Activated T-helper 2 cell treated with anti-CD3 and anti-CD28 coated beads, Interferon-gamma antibody, Interleukin-2, Interleukin-4, amounts not matched to agents 10 μg/mL and 5 μg/mL and 100 μg/mL, durations not matched to agents 14 hours and 24 hours and 36 hours (primary cell): ENCODE data around the gene BPTF. TPM values are rescaled to one million over a fixed set of nuclear protein-coding genes. Genes with fewer than 3 reads are reported as not detected.
"Not testable (repeated sequence)": the region's sequence is repeated elsewhere in the genome, so short reads cannot be mapped to it uniquely, and the experiment has no call there.

Experiments
- DNase-seq: peaks from one replicate; pipeline ENCODE4 v3.0.0; 2021; ENCODE audit warnings: low spot score
- H3K27ac Mint-ChIP-seq: one replicate; pipeline ENCODE4 v1.8.0; 2021; ENCODE audit warnings: mixed read lengths
- H3K27me3 Mint-ChIP-seq: one replicate; pipeline ENCODE4 v1.8.0; 2021; ENCODE audit warnings: low read depth, mixed read lengths
- H3K36me3 Mint-ChIP-seq: one replicate; pipeline ENCODE4 v1.8.0; 2021; ENCODE audit warnings: low read depth, mixed read lengths
- H3K4me1 Mint-ChIP-seq: one replicate; pipeline ENCODE4 v1.8.0; 2021; ENCODE audit warnings: low read depth, mixed read lengths
- H3K4me3 Mint-ChIP-seq: one replicate; pipeline ENCODE4 v1.8.0; 2021; ENCODE audit warnings: low read depth, mild to moderate bottlenecking, moderate library complexity, mixed read lengths
- H3K9me3 Mint-ChIP-seq: one replicate; pipeline ENCODE4 v1.8.0; 2021; ENCODE audit warnings: mixed read lengths
- intact Hi-C: fragments of 100-400 bp; cut with micrococcal nuclease; formaldehyde crosslinking; loops from one replicate; pipeline ENCODE4 v1.15.1; 2023
- total RNA-seq: library from RNA; stranded (reverse); gene quantifications from 2 replicates; pipeline ENCODE4 v1.2.3, GENCODE V29; 2022

The BPTF gene
- total RNA-seq, 1 donor from 2014 or later = 91.2 TPM

DNA sequence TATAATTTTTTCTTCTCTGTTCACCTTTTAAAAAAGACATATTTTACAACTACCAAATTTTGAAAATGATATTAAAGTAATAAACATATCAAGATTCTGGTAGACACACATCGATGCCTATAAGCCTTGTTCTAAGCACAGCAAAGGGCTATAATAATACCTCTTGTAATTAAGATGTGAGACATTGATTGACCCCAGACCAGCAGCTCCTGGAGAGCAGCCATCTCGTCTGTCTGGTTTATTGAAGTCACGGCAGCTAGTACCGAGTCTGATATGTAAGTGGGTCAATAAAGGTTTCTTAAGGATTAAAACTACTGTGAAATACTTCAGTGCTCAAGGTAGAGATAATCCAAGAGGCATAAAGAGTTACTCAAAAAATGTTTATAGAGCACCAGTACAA is 94.9 kb downstream of the BPTF start:
- no peak overlapping the region for H3K4me3 Mint-ChIP-seq

GRCh38 chr17:67922503-67922902 is 97.2 kb downstream of the BPTF start:
- H3K36me3 Mint-ChIP-seq = peaks cover 37% of the 10 kb centered on the region
- no peak overlapping the region for H3K27ac Mint-ChIP-seq
- peaks cover 2% of the 10 kb centered on the region for H3K4me1 Mint-ChIP-seq
- no peak for DNase-seq
- no peaks in the 10 kb centered on the region for H3K9me3 Mint-ChIP-seq
- no peaks in the 10 kb centered on the region for H3K27me3 Mint-ChIP-seq
- intact Hi-C loops = no loop called here
- no peak overlapping the region for H3K4me3 Mint-ChIP-seq

More for the DNA sequence above, 94.9 kb downstream of the BPTF start:
- no peak for DNase-seq
- Mint-ChIP-seq H3K36me3 (peaks cover 37% of the 10 kb centered on the region), H3K27me3 (no peaks in the 10 kb centered on the region), H3K27ac (no peak overlapping the region), H3K9me3 (no peaks in the 10 kb centered on the region), H3K4me1 (no peaks in the 10 kb centered on the region)
- intact Hi-C loops = no loop called here

GRCh38 chr17:67928842-67929241 is 103.5 kb downstream of the BPTF start:
- H3K9me3 Mint-ChIP-seq, intact Hi-C loops, H3K4me3 Mint-ChIP-seq, H3K27ac Mint-ChIP-seq, H3K4me1 Mint-ChIP-seq, H3K27me3 Mint-ChIP-seq, DNase-seq: not testable (repeated sequence)
- H3K36me3 Mint-ChIP-seq = peaks cover 48% of the 10 kb centered on the region

GRCh38 chr17:67931227-67931626 is 105.9 kb downstream of the BPTF start:
- Mint-ChIP-seq H3K27me3 (no peaks in the 10 kb centered on the region), H3K4me1 (no peaks in the 10 kb centered on the region), H3K36me3 (peaks cover 52% of the 10 kb centered on the region), H3K9me3 (no peaks in the 10 kb centered on the region), H3K27ac (no peak overlapping the region), H3K4me3 (no peak overlapping the region)
- DNase-seq = no peak
- intact Hi-C loops = no loop called here

- Mint-ChIP-seq H3K27ac (no peak overlapping the region), H3K9me3 (no peaks in the 10 kb centered on the region), H3K4me3 (no peak overlapping the region), H3K36me3 (peaks cover 76% of the 10 kb centered on the region), H3K4me1 (peaks cover 2% of the 10 kb centered on the region), H3K27me3 (no peaks in the 10 kb centered on the region)
- DNase-seq = no peak
- intact Hi-C loops = no loop called here
These were observed 117.5 kb downstream of the BPTF start for GRCh38 chr17:67942810-67943209.

- no peaks in the 10 kb centered on the region for H3K27me3 Mint-ChIP-seq
- intact Hi-C loops = no loop called here
- peaks cover 73% of the 10 kb centered on the region for H3K36me3 Mint-ChIP-seq
- H3K4me3 Mint-ChIP-seq = no peak overlapping the region
- peaks cover 1% of the 10 kb centered on the region for H3K4me1 Mint-ChIP-seq
- H3K9me3 Mint-ChIP-seq = no peaks in the 10 kb centered on the region
- no peak overlapping the region for H3K27ac Mint-ChIP-seq
- no peak for DNase-seq
These were observed 118.7 kb downstream of the BPTF start for GRCh38 chr17:67944035-67944434.

GRCh38 chr17:67946513-67946912 is 121.2 kb downstream of the BPTF start:
- peaks cover 64% of the 10 kb centered on the region for H3K36me3 Mint-ChIP-seq
- no peak overlapping the region for H3K4me3 Mint-ChIP-seq
- intact Hi-C loops = no loop called here
- H3K27ac Mint-ChIP-seq = no peak overlapping the region
- H3K9me3 Mint-ChIP-seq = no peaks in the 10 kb centered on the region
- no peaks in the 10 kb centered on the region for H3K4me1 Mint-ChIP-seq
- no peaks in the 10 kb centered on the region for H3K27me3 Mint-ChIP-seq
- DNase-seq = no peak

- intact Hi-C loops = no loop called here
- no peak overlapping the region for H3K4me3 Mint-ChIP-seq
- peak overlapping the region; percentile 22 for H3K27ac Mint-ChIP-seq
- H3K9me3 Mint-ChIP-seq = no peaks in the 10 kb centered on the region
- no peak for DNase-seq
- no peaks in the 10 kb centered on the region for H3K4me1 Mint-ChIP-seq
- peaks cover 60% of the 10 kb centered on the region for H3K36me3 Mint-ChIP-seq
- no peaks in the 10 kb centered on the region for H3K27me3 Mint-ChIP-seq
These were observed 122.1 kb downstream of the BPTF start for GRCh38 chr17:67947325-67947813.

DNA sequence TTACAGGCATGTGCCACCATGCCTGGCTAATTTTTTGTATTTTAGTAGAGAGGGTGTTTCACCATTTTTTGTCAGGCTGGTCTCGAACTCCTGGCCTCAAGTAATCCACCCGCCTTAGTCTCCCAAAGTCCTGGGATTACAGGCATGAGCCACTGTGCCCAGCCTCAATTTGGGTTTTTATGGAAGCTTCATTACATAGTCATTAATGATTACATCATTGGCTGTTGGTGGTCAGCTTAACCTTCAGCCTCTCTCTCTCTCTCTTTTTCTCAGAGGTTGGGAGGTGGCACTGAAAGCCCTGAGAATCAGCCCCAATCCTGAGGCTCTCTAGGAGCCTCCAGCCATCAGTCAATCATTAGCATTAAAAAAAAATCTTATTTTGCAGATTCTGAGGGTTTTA is 125.6 kb downstream of the BPTF start:
- Mint-ChIP-seq H3K36me3 (peaks cover 48% of the 10 kb centered on the region), H3K4me1 (no peaks in the 10 kb centered on the region), H3K9me3 (no peaks in the 10 kb centered on the region), H3K4me3 (no peak overlapping the region), H3K27me3 (no peaks in the 10 kb centered on the region), H3K27ac (no peak overlapping the region)
- intact Hi-C loops = no loop called here
- no peak for DNase-seq

GRCh38 chr17:67959510-67959909 is 134.2 kb downstream of the BPTF start:
- no peak for DNase-seq
- Mint-ChIP-seq H3K4me1 (peaks cover 11% of the 10 kb centered on the region), H3K4me3 (no peak overlapping the region), H3K9me3 (no peaks in the 10 kb centered on the region), H3K27ac (peak overlapping the region; percentile 35), H3K36me3 (peaks cover 51% of the 10 kb centered on the region), H3K27me3 (no peaks in the 10 kb centered on the region)
- intact Hi-C loops = no loop called here

- H3K36me3 Mint-ChIP-seq = peaks cover 50% of the 10 kb centered on the region
These were observed 135.0 kb downstream of the BPTF start for GRCh38 chr17:67960276-67960675.

GRCh38 chr17:67962156-67962555 is 136.9 kb downstream of the BPTF start:
- H3K9me3 Mint-ChIP-seq, H3K4me3 Mint-ChIP-seq: not testable (repeated sequence)
- intact Hi-C loops = loop anchor here (5.0 kb wide), 1 partner anchor 50 kb away; no protein-coding TSS in a partner anchor

More at GRCh38 chr17:67960276-67960675, 135.0 kb downstream of the BPTF start:
- peaks cover 11% of the 10 kb centered on the region for H3K4me1 Mint-ChIP-seq
- H3K4me3 Mint-ChIP-seq, H3K9me3 Mint-ChIP-seq, DNase-seq, H3K27ac Mint-ChIP-seq, H3K27me3 Mint-ChIP-seq: not testable (repeated sequence)
- intact Hi-C loops = loop anchor here (5.0 kb wide), 1 partner anchor 52 kb away; no protein-coding TSS in a partner anchor

DNA sequence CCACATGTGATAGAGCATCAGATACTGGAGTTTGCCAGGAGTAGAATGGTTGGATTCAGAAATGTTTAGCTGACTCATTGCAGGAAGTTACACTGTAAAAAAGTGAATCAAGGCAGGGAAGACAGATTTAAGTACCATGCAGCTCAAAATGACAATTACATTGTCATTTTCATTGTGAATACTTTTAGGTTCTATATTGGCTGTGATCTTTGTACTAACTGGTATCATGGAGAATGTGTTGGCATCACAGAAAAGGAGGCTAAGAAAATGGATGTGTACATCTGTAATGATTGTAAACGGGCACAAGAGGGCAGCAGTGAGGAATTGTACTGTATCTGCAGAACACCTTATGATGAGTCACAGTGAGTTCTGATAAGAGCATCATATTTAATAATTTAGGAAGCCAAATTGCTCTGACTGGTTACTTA is 137.9 kb downstream of the BPTF start:
- H3K4me1 Mint-ChIP-seq = peaks cover 11% of the 10 kb centered on the region
- peak overlapping the region; percentile 76 for H3K27ac Mint-ChIP-seq
- intact Hi-C loops = loop anchor here (5.0 kb wide), 1 partner anchor 49 kb away; no protein-coding TSS in a partner anchor
- H3K36me3 Mint-ChIP-seq = peaks cover 57% of the 10 kb centered on the region
- DNase-seq = peak; percentile 59
- H3K4me3 Mint-ChIP-seq, H3K9me3 Mint-ChIP-seq, H3K27me3 Mint-ChIP-seq: not testable (repeated sequence)

More at GRCh38 chr17:67962156-67962555, 136.9 kb downstream of the BPTF start:
- peaks cover 53% of the 10 kb centered on the region for H3K36me3 Mint-ChIP-seq
- DNase-seq, H3K27me3 Mint-ChIP-seq: not testable (repeated sequence)
- H3K27ac Mint-ChIP-seq = peak overlapping the region; percentile 76
- peaks cover 11% of the 10 kb centered on the region for H3K4me1 Mint-ChIP-seq

DNA sequence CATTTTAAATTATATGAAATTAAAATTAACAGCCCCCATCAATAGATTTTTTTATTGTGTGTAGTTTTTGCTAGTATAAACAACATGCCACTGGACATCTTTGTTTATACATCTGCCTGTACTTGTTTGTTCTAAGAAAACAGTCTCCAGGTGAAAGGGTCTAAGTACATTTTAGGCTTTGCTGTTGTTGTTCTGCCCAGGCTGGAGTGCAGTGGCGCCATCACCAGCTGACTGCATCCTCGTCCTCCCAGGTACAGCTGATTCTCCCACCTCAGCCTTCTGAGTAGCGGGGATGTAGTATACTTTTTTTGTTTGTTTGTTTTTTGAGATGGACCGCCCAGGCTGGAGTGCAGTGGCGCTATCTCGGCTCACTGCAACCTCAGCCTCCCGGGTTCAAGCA is 145.5 kb downstream of the BPTF start:
- no peak overlapping the region for H3K27ac Mint-ChIP-seq
- H3K4me3 Mint-ChIP-seq = no peak overlapping the region
- no peaks in the 10 kb centered on the region for H3K27me3 Mint-ChIP-seq
- intact Hi-C loops = no loop called here
- H3K36me3 Mint-ChIP-seq = peaks cover 30% of the 10 kb centered on the region
- H3K4me1 Mint-ChIP-seq = no peaks in the 10 kb centered on the region
- no peak for DNase-seq
- H3K9me3 Mint-ChIP-seq = no peaks in the 10 kb centered on the region
